Cardiac fibroblast (primary cell): ENCODE measurements around the gene ARPIN.

Source experiments
- DNase-seq, 2 donors: peaks; one replicate each; pipeline versions ENCODE4 v3.0.0 to v3.0.0-alpha.2; 2010; ENCODE audit warnings: low read depth in 2 of 2
- H3K4me3 ChIP-seq, 2 donors: replicated peaks in 1 of 2; 1 replicate in 1 of 2; 2 replicates in 1 of 2; pipeline ENCODE4 v1.5.1; 2011; ENCODE audit warnings: low read depth in 2 of 2, low read length in 2 of 2, mild to moderate bottlenecking in 2 of 2, moderate library complexity in 1 of 2
- CTCF ChIP-seq: IDR thresholded peaks from one replicate; pipeline ENCODE4 v1.5.1; 2011; ENCODE audit warnings: low read depth, mild to moderate bottlenecking, low read length, inconsistent platforms

ARPIN gene

DNA sequence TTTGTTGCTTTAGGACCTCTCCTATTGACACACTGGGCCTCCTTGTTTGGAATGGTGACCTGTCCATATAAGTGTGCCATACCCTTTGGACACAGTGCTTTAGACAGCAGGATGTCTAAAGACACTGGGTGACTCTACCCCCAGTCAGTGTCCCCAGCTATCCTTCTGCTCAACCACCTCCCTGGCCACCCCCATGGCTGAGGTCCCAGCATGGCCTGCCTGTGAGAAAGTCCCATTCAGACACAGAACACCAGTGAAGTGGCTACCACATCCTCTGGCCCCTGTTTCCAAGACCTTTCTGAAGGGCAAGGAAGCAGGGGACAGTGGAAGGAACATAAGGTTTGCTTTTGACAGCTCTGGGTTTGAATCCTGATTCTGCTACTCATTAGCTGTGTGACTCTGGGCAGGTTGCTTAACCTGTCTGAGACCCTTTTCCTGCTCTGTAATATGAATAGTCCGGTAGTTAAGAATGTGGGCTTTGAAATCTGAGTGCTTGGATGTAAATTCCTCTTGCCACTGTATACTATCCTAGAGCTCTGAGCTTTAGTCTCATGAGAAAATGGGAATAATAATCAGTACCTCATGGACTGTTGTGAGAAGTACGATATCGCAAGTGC, 12.7 kb downstream of the ARPIN start:
- H3K4me3 ChIP-seq: no peak overlapping the region
- no peak for TF ChIP-seq CTCF
- no peak for DNase-seq

DNA sequence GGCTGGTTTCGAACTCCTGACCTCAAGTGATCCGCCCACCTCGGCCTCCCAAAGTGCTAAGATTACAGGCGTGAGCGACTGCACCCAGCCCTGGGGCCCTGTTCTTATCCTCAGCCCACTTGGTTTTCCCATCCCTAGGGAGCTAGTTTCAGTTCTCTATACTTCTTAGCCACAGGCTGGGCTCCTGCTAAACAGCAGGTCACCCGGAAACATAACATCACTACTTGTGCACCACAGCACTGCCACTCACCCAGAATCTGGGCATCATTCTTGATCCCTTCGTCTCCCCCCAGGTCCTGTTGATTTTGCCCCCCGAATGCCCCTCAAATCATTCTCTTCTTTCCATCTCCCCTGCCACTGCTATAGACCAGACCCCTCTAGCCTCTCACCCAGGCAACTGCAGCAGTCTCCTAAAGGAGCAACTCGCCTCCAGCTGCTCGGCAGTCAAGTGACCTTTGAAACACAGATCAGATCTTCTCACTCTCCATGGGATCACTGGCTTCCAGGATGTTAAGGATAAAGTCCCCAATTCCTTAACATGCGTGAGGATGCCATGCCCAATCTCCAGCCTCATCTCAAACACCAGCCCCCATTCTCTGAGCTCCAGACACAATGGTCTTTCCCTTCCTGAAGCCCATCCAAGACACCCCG, 13.3 kb downstream of the ARPIN start:
- H3K4me3 ChIP-seq: no peak overlapping the region
- no peak for TF ChIP-seq CTCF
- DNase-seq: no peak

- peak; percentile 62 for TF ChIP-seq CTCF
- peak; percentile 57 to 59 for DNase-seq
- no peak overlapping the region for H3K4me3 ChIP-seq
Measured at GRCh38 chr15:89898614-89899294, 14.0 kb downstream of the ARPIN start.

DNA sequence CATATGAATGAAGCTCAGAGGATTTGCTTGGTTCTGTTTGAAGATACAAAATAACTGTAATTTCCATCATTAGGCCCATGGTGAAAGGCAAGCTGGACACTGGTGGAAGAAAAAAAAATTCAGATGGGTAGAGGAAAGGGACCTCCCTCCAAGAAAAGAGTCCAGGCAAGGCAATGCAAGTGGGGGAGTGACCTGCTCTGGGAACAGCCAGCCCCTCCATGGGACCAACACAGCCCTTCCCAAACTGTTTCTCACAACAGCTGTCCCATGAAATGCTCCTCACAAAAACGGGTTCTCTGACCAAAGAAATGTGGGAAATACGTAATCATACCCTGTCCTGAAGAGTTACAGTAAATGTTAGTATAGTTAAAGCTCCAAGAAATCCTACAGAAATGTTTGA, 14.6 kb downstream of the ARPIN start:
- no peak for DNase-seq
- no peak for TF ChIP-seq CTCF

DNA sequence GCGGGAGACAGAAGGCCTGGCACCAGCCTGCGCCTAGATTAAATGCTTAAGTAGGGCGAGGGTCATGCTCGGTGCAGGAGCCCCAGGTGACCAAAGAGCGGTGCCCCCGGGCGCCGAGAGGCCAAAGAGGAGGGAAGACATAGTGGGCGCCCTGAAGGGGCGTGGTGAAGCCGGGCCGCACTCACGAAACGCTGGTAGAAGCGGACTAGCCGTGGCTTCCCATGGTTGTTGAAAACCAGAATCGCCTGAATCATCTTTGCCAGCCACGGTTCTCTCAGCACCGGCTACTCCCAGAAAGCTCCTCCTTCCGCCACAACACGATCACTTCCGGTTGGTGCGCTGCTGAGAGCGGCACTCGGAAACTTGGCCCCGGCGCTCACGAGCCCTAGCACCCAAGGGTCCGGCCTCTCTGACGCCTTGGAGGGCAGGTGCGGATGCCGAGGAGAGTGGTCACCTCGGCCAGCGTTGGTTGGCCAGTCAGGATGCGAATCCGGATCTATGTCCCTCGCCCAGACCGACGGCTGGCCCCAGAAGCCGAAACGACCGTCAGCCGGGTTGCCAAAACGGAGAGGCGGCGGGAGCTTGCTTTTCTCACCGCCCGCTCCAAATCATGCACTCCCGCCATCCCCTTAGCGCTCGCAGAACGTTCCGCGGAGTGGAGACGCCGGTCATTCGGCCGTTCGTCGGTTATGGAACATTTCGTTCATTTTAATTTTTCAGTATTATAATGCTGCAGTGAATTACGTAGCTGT, 18.9 kb downstream of the ARPIN start, which contains the start of gene AP3S2:
Gene AP3S2 (minus strand): TSS at position 299 of the 752 bp plus-strand sequence. CDS start 45 bp downstream, at position 254.
- H3K4me3 ChIP-seq: peak within 1 kb of the TSS; percentile 80 to 96
- no peak for TF ChIP-seq CTCF
- peak; percentile 95 to 97 for DNase-seq

More for the DNA sequence above, 14.6 kb downstream of the ARPIN start:
- no peak overlapping the region for H3K4me3 ChIP-seq

GRCh38 chr15:89893027-89893426, 19.7 kb downstream of the ARPIN start:
- TF ChIP-seq CTCF: no peak
- DNase-seq: peak; percentile 55 to 56
- peak overlapping the region; percentile 80 to 96 for H3K4me3 ChIP-seq
